AG09309 (cell line): Measurements from ENCODE around the gene DGCR2.
"Not testable (repeated sequence)": the region's sequence is repeated elsewhere in the genome, so short reads cannot be mapped to it uniquely, and the experiment has no call there.

Experiments
- DNase-seq: peaks from one replicate; pipeline ENCODE4 v3.0.0-alpha.2; 2010; ENCODE audit warnings: low read depth
- H3K4me3 ChIP-seq: 2 replicates; pipeline ENCODE4 v1.5.1; 2011; ENCODE audit warnings: mild to moderate bottlenecking, low read depth, low read length, moderate library complexity; ENCODE audit not compliant: control insufficient read depth
- TF ChIP-seq, protein P1 (sequence below): IDR thresholded peaks from 2 replicates; pipeline ENCODE4 v1.5.1; 2011; ENCODE audit warnings: mild to moderate bottlenecking, low read depth, low read length, inconsistent platforms; ENCODE audit not compliant: insufficient read depth, control insufficient read depth; ENCODE audit errors: missing control alignments

The DGCR2 gene

DNA sequence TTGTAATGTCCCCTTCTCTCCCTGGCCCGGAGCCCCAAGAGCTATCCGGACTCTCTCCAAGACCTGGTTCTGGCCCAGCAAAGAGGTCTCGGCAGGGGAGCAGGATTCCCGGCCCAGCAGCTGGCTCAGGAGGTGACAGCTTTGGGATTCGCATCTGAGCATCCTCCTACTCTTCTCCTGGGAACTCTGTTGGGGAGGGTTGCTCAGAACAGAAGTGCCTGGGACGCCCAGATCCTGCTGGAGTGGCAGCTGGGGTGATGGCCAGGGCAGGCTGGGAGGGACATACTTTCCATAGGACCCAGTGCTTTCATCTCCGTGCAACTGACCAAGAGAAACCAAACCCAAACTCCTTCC is 102.6 kb downstream of the DGCR2 start:
- DNase-seq = no peak
- TF ChIP-seq, protein P1, sequence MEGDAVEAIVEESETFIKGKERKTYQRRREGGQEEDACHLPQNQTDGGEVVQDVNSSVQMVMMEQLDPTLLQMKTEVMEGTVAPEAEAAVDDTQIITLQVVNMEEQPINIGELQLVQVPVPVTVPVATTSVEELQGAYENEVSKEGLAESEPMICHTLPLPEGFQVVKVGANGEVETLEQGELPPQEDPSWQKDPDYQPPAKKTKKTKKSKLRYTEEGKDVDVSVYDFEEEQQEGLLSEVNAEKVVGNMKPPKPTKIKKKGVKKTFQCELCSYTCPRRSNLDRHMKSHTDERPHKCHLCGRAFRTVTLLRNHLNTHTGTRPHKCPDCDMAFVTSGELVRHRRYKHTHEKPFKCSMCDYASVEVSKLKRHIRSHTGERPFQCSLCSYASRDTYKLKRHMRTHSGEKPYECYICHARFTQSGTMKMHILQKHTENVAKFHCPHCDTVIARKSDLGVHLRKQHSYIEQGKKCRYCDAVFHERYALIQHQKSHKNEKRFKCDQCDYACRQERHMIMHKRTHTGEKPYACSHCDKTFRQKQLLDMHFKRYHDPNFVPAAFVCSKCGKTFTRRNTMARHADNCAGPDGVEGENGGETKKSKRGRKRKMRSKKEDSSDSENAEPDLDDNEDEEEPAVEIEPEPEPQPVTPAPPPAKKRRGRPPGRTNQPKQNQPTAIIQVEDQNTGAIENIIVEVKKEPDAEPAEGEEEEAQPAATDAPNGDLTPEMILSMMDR = no peak
- H3K4me3 ChIP-seq = no peak overlapping the region

DNA sequence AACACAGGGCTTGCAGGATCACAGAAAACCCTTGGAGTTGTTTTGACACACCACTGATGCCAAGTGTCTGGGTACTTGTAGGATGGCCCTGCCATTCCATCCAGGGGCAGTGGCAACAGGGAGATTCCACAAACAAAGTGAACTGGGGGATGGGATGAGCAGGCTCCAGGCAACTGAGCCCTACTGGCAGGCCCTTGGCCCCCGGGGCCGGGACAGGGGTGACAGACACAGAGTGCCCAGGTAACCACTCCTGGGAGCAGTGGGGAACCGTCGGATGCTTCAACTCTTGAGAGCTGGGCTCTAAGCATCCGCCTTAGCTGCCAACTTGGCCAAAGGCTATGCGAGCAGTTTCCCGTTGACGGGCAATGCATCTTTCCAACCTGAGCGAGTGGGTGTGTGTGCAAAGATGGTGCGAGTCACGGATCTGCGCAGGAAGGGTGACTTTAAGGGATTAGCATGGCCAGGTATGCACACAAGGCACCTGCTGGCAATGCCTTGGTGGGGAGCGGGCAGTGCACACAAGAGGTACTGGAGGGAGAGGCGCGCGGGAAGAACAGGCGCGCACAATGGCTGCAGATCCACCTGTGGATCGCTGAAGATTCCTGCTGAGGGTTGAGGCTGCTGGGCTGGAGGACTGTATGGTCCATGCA is 103.1 kb downstream of the DGCR2 start:
- TF ChIP-seq, protein P1 = no peak
- no peak for DNase-seq
- no peak overlapping the region for H3K4me3 ChIP-seq

DNA sequence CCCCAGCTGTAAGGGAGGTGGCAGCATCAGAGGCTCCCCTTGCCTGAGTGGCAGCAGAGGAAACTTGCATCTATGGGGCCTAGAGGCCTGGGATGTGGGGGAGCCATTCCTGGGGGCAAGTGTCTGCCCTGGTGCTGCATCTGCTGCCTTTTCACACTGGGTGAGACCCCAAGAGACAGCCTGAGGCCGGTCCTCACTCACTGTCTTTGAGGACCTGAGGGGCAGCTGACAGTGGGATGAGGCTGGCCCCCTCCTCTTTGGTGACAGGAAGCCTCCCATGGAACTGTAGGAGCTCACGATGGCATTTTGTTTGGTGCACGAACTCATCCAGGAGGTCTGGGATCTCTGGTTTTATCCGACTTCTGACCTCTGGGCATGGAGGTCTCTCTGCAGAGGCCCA is 104.0 kb downstream of the DGCR2 start:
- H3K4me3 ChIP-seq = no peak overlapping the region
- no peak for DNase-seq
- TF ChIP-seq, protein P1 = no peak

DNA sequence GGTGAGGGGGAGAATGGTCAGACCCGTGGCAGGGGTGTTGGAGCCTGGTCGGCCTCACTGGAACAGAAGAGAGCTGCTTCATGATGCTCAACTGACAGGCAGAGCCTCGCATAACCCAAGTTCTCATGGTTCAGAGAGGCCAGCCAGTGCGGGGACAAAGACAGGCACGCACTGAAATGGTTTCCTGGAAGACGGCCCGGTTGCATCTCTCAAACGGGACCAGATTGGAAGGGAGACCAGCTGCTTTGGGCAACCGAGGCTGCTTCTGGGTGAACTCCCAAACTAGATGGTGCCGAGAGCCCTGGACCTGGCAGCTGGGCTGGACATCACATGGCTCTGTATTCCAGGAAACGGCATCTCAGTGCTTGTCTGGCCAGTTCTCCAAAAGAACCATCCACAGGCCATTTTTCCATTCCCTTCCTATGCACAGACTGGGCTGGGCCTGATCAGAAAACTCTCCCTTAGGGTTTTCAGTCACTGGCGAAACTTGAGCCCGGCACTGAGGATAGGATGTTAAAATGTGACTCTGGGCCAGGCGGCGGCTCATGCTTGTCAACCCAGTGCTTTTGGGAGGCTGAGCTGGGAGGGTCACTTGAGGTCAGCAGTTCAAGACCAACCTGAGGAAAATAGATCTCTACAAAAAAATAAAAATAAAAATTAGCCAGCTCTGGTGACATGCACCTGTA is 106.0 kb downstream of the DGCR2 start:
- no peak overlapping the region for H3K4me3 ChIP-seq
- TF ChIP-seq, protein P1 = no peak
- no peak for DNase-seq

DNA sequence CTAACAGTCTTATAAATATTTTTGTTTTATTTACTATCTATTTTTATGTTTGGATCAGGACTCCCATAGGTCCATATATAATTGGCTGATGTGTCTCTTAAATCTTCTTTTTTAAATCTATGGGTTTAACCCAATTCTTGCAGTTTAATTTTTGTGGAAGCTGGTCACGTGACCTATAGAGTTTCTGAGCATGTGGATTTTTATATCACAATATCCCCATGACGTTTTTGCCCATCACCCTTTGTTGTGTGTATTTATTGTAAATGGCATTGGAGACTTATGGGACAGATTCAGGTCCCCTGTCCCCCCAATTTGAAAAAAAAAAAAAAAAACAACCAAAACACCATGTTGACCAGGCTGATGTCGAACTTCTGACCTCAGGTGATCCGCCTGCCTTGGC is 107.3 kb downstream of the DGCR2 start:
- no peak for DNase-seq
- TF ChIP-seq, protein P1 = no peak
- H3K4me3 ChIP-seq = no peak overlapping the region

DNA sequence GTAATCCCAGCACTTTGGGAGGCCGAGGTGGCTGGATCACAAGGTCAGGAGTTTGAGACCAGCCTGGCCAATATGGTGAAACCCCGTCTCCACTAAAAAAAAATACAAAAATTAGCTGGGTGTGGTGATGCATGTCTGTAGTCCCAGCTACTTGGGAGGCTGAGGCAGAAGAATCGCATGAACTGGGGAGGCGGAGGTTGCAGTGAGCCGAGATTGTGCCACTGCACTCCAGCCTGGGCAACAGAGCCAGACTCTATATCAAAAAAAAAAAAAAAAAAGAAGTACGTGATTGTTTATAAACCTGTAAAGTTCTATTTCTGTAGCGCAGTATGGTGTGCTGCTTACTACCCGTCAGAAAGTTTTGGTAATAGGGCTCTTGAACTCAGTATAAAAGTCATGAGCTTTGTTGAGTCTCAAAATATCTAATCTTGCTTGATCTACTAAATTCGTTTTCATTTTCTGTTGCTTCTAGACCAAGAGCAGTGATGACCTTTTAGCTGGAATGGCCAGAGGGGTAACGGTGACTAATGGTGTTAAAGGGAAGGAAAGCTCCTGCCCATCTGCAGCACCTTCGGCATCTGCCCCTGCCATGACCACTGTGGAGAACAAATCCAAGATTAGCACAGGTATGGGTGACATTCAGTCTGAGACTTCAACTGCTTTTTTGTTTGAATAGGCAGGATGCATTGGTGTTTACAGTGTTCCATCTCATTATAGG is 108.2 kb downstream of the DGCR2 start:
- not testable (repeated sequence) for DNase-seq, H3K4me3 ChIP-seq

DNA sequence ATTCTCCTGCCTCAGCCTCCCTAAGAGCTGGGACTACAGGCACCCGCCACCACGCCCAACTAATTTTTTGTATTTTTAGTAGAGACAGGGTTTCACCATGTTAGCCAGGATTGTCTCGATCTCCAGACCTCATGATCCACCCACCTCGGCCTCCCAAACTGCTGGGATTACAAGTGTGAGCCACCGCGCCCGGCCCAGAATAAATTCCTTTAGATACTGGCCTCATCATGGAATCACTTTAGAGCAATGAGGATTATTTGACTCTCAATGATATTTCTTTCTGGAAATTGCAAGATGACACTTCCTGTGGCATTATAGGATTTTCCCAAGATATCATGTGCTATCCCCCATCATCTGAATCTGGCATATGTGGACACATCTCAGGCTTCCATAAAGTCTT is 108.8 kb downstream of the DGCR2 start:
- H3K4me3 ChIP-seq, DNase-seq: not testable (repeated sequence)
